ENCODE results near the gene ZFP36.
"Not testable (repeated sequence)": the region's sequence is repeated elsewhere in the genome, so short reads cannot be mapped to it uniquely, and the experiment has no call there.

ZFP36 gene

DNA sequence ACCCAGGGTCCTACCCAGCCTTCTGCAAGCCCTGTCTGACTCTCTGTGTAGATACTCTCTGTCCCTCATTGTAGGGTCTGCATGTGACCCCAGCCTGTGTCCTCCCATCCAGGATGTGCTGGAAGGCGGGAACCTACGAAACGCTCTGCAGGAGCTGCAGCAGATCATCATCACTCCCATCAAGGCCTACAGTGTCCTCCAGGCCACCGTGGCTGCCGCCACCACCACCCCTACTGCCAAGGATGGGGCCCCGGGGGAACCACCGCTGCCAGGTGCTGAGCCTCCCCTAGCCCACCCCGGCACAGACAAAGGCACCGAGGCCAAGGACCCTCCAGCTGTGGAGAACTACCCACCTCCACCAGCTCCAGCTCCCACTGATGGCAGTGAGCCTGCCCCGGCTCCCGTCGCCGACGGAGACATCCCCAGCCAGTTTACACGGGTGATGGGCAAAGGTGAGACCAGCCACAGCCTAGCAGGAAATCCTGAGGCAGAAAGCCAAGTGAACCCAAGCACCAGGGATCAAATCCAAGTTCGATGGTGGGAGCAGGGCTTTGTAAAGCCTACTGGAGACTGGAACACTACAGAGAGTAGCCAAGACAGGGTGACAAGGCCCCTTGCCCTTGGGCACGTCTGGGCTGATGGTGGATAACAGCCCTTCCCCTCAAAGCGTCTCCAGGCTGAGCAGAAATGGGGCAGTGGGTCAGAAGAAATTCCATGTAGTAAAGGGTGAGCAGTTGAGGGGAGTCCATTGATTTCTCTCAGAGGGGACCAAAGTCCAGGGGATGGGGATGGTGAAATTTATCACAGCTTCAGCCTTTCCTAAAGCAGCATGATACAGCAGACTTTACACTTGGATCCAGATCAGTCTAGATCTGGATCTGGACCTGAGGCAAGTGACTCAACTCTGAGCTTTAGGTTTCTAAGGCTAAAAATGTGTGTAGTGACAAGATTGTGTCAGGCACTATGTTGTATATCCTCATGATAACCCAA, 29.0 kb upstream of the ZFP36 start:
- Histone ChIP-seq H3K9me3 (ENCODE audit: low read length) (no peaks in the 10 kb centered on the region), H3K36me3 (ENCODE audit: insufficient read depth, low read length) (peaks cover 87% of the 10 kb centered on the region), H2AFZ (ENCODE audit: low read depth, low read length) (no peak overlapping the region), H3K4me1 (ENCODE audit: insufficient read depth, low read length) (no peaks in the 10 kb centered on the region), H3K4me3 (ENCODE audit: low read length) (no peak overlapping the region), H3K27me3 (ENCODE audit: insufficient read depth, low read length) (no peaks in the 10 kb centered on the region)

DNA sequence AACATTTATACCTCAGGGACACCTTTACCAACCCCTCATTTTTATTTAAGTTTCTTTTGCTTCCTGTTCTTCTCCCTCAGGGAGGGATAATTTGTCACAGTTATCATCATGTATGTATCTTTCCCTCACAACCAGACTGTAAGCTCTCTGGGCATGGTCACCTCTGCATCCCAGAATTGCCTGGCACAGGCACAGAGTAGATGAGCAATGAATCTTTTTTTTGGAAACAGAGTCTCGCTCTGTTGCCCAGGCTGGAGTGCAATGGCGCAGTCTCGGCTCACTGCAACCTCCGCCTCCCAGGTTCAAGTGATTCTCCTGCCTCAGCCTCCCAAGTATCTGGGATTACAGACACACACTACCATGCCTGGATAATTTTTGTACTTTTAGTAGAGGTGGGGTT, 27.3 kb upstream of the ZFP36 start:
- H3K36me3 ChIP-seq (ENCODE audit: insufficient read depth, low read length): peaks cover 91% of the 10 kb centered on the region
- H2AFZ ChIP-seq (ENCODE audit: low read depth, low read length); H3K9me3 ChIP-seq (ENCODE audit: low read length); H3K4me3 ChIP-seq (ENCODE audit: low read length); H3K4me1 ChIP-seq (ENCODE audit: insufficient read depth, low read length); H3K27me3 ChIP-seq (ENCODE audit: insufficient read depth, low read length): not testable (repeated sequence)

DNA sequence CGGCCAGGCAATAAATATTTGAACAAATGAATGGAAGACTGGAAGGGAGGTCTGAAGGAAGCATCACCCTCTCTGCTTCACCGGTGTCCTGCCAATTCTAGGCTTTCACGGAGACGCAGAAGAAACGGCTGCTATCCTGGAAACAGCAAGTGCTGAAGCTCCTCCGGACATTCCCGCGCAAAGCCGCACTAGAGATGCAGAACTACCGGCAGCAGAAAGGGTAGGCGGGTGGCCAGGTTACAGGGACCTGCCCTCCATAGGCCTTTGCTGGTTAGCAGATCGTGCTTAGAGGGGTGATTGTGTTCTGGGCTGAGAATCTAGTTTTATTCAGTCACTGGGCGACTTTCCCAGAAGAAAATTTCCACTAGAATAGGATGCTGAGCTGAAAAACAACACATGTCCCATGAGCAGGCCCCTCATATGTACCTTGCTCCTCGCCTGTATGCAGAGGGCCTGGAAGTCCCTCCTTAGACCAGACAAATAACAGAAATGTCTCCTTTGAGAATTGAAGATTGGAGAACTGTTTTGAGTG, 26.7 kb upstream of the ZFP36 start:
- Histone ChIP-seq H3K4me1 (ENCODE audit: insufficient read depth, low read length) (no peaks in the 10 kb centered on the region), H3K4me3 (ENCODE audit: low read length) (no peak overlapping the region), H3K9me3 (ENCODE audit: low read length) (no peaks in the 10 kb centered on the region), H3K36me3 (ENCODE audit: insufficient read depth, low read length) (peaks cover 94% of the 10 kb centered on the region), H3K27me3 (ENCODE audit: insufficient read depth, low read length) (no peaks in the 10 kb centered on the region), H2AFZ (ENCODE audit: low read depth, low read length) (no peak overlapping the region)

DNA sequence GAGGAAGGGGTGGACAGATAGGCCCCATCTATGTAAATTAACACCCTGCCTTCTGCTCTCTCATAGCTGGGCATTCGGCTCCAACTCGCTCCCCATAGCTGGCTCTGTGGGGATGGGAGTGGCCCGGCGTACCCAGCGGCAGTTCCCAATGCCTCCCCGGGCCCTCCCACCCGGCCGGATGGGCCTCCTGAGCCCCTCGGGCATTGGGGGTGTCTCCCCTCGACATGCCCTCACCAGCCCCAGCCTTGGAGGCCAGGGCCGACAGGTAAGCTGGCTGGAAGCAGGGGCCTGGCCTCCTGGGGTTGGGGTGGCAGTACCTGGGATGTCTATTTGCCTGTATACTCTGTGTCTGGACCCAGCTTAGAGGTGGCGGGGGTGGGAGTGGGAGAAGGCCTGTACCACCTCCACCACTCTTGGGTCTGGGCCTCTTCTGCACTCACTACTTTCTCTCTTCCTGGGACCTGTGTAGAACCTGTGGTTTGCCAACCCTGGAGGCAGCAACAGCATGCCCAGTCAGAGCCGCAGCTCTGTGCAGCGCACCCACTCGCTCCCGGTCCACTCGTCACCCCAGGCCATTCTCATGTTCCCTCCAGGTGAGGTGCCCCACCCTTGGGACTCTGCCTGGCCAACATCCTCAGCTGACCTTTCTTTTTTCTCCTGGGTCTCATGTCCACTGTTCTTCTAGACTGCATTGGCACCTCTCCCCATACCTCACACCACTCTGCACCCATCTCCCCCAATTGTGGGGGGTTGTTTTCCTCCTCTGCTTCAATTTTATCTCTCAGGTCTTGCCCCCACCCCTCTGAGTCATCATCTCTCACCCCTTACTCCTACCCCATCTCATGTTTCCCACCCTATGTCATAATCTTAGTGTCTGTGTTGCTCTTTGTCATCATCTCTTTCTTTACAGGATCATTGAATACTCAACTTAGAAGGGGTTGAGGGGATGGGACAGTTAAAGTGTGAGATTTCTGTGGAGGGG, 25.8 kb upstream of the ZFP36 start:
- H3K36me3 ChIP-seq (ENCODE audit: insufficient read depth, low read length): peaks cover 94% of the 10 kb centered on the region

DNA sequence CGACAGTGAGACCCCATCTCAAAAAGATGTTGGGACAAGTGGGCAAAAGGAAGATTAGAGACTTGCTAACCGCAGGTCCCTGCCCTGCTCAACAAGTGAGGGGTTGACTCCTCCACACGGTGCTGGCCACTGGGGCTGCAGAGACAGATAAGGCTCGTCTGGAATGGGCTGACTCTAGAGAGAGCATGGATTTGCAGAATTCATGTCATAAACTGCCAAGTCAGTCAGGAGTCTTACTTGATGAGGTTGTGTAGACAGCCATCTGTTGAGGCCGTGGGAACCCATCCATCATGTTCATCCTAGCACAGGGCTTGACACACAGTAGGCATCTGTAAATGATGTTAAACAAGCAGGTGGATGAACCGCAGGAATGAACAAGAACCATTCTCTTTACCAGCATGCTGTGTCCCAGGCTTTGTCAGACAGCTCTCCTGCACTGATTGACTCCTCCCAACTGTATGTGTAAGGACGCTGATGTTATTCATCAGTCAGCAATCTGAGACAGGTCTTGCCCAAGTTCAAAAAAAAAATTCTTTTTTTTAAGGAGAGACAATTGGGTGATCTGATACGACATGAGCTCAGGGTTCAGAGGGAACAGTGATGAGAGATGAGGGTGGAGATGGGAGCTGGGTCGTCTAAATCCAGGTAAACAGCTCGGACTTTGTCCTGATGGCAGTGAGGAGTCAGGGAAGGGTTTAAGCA, 24.6 kb upstream of the ZFP36 start:
- Histone ChIP-seq H3K4me3 (ENCODE audit: low read length) (no peak overlapping the region), H3K27me3 (ENCODE audit: insufficient read depth, low read length) (no peaks in the 10 kb centered on the region), H3K4me1 (ENCODE audit: insufficient read depth, low read length) (no peaks in the 10 kb centered on the region), H2AFZ (ENCODE audit: low read depth, low read length) (no peak overlapping the region), H3K9me3 (ENCODE audit: low read length) (no peaks in the 10 kb centered on the region), H3K36me3 (ENCODE audit: insufficient read depth, low read length) (peaks cover 94% of the 10 kb centered on the region)

More for the DNA sequence above, 25.8 kb upstream of the ZFP36 start:
- H3K9me3 ChIP-seq (ENCODE audit: low read length): no peaks in the 10 kb centered on the region
- H3K27me3 ChIP-seq (ENCODE audit: insufficient read depth, low read length): no peaks in the 10 kb centered on the region
- no peak overlapping the region for H2AFZ ChIP-seq (ENCODE audit: low read depth, low read length)
- H3K4me1 ChIP-seq (ENCODE audit: insufficient read depth, low read length): no peaks in the 10 kb centered on the region
- no peak overlapping the region for H3K4me3 ChIP-seq (ENCODE audit: low read length)

DNA sequence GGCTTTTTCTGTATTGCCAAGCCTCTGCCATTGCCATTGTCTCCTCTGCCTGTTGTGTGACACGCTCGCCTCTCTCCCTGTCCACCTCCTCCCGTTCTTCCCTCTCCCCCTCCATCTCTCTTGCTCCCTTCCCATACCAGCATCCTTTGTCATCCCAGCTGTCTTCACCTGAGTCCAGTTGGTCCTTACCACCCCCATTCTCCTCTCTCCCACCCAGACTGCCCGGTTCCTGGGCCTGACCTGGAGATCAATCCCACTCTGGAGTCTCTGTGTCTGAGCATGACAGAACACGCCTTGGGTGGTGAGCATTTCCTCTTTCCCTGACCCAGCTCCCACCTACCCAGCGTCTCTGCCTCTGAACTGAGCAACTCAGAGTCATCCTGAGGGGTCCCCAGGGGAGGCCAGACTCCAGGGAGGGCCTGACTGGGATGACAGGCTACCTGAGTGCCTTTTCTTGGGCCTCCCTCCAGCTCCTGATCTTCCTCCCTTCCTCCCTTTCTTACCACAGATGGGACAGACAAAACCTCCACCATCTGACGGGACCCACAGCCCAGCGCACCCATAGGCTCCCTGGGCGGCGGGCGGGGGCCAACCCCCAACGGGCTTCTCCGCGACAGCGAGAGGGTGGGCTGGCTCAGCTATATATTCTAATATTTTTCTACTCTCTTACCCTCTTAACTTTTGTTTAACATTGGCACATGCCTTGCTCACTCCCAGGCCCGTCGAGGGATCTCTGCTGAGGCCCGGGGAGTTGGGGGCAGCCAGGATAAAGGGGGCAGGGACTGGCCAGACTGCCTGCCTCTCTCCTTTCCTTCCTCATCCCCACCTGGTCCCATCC, 23.4 kb upstream of the ZFP36 start:
- Histone ChIP-seq H3K27me3 (ENCODE audit: insufficient read depth, low read length) (no peaks in the 10 kb centered on the region), H3K36me3 (ENCODE audit: insufficient read depth, low read length) (peaks cover 94% of the 10 kb centered on the region), H3K4me1 (ENCODE audit: insufficient read depth, low read length) (no peaks in the 10 kb centered on the region), H2AFZ (ENCODE audit: low read depth, low read length) (no peak overlapping the region), H3K9me3 (ENCODE audit: low read length) (no peaks in the 10 kb centered on the region), H3K4me3 (ENCODE audit: low read length) (no peak overlapping the region)

DNA sequence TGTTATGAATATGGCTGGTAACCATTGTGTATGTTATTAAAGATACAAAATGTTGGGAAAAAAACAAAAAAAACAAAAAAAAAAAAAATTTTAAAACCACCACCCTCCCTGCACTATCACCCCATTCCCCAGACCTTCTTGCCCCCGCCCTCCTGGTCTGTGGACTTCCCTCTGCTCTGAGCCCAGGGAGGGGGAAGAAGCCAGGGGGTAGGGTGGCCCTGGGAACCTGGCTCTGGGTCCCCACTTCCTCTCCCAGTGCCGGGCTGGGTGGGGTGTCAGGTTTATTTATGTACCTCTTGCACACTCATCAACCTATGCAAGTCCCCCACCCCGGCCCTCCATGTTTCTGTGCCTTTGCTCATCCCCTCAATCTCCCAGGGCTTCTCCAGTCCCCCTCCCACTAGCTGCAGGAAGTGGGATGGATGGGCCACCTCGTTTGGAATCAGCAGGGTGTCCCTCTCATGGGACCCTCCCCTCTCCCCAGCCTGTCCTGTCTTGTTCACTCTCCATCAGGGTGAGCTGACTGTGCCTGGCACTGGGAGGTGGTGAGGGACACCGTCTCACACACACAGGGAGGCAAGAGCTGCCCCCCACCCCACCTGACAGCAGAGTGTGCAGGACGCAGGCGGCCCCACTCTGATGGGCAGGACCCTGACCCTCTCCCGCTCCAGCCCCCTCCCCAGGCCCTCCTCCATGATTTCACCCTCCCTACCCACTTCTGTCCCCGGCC, 21.6 kb upstream of the ZFP36 start:
- Histone ChIP-seq H3K4me3 (ENCODE audit: low read length) (no peak overlapping the region), H2AFZ (ENCODE audit: low read depth, low read length) (no peak overlapping the region), H3K36me3 (ENCODE audit: insufficient read depth, low read length) (peaks cover 94% of the 10 kb centered on the region), H3K4me1 (ENCODE audit: insufficient read depth, low read length) (peaks cover 6% of the 10 kb centered on the region), H3K9me3 (ENCODE audit: low read length) (no peaks in the 10 kb centered on the region), H3K27me3 (ENCODE audit: insufficient read depth, low read length) (no peaks in the 10 kb centered on the region)

DNA sequence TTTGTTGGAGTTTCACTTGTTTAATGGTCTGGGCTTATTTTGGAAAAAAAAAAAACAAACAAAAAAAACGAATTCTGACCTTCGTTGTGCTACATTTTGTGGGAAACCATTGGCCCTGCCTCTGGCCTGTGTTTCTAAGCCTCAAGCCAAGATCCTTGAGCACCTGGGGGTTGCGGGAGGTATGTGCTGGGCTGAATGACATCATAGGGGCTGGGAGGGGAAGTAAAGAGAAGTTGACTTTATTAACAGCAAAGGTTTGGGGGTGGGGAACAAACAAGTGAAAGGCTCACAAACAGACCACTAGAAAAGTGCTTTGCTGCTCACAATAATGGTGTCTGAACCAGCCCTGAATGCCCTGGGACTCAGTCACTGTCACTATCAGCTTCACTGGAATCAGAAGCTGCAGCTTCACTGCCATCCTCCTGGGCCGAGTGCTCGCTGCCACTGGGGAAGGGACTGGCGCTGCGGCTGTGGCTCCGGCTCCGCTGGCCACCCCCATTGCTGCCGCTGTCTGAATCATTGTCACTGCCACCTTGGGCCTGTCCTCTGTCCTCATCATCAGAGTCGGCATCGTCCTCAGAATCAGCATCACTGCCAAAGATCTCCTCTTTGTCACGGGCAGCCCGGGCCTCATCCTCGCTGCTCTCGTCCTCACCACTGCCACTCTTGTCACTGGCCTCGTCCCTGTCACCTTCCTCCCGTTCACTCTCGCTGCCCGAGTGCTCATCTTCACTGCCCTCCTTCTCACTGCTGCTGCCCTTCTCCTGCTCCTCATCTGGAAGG, 20.8 kb upstream of the ZFP36 start:
- no peaks in the 10 kb centered on the region for H3K9me3 ChIP-seq (ENCODE audit: low read length)
- H3K4me3 ChIP-seq (ENCODE audit: low read length): no peak overlapping the region
- H2AFZ ChIP-seq (ENCODE audit: low read depth, low read length): no peak overlapping the region
- peaks cover 86% of the 10 kb centered on the region for H3K36me3 ChIP-seq (ENCODE audit: insufficient read depth, low read length)
- H3K4me1 ChIP-seq (ENCODE audit: insufficient read depth, low read length): peaks cover 9% of the 10 kb centered on the region
- H3K27me3 ChIP-seq (ENCODE audit: insufficient read depth, low read length): no peaks in the 10 kb centered on the region

DNA sequence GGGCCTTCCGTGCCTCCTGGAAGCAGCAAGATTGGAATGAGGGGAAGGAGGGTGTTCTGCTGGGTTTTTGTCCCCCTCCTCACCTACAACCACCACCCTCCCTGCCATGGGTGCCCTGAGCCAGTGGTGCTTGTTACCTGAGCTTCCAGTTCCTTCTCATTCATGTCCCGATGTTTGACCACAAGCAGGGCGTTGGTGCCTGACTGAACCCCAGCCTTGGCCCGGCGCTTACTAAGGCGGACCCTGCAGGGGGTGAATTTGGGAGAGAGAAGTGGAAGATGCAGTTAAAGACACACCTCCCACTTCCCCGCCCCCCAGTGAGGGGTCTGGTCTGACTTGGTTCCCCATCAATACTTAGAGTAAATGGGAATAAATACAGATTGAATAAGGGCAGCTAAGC, 20.1 kb upstream of the ZFP36 start:
- no peaks in the 10 kb centered on the region for H3K9me3 ChIP-seq (ENCODE audit: low read length)
- H3K4me1 ChIP-seq (ENCODE audit: insufficient read depth, low read length): peaks cover 9% of the 10 kb centered on the region
- H3K27me3 ChIP-seq (ENCODE audit: insufficient read depth, low read length): no peaks in the 10 kb centered on the region
- H3K4me3 ChIP-seq (ENCODE audit: low read length): no peak overlapping the region
- peaks cover 78% of the 10 kb centered on the region for H3K36me3 ChIP-seq (ENCODE audit: insufficient read depth, low read length)
- H2AFZ ChIP-seq (ENCODE audit: low read depth, low read length): no peak overlapping the region

DNA sequence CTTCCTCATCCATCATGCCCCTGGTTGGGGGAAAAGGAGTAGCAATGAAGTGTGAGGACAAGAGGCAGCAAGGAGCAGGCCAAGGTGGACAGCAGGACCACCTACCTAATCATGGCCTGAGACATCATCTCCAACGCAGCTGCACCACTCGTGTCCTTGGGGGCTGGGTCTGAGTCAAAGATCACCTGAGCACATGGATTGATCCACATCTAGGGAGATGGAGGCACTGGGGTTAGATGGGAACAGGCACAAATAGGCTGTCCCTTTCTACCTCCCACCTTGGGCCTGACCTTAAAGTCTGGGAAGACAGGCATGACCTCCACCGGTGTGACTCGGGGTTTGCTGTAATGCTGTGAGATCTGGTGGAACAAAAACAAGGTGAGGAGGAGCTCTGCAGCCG, 18.0 kb upstream of the ZFP36 start:
- Histone ChIP-seq H3K27me3 (ENCODE audit: insufficient read depth, low read length) (no peaks in the 10 kb centered on the region), H3K9me3 (ENCODE audit: low read length) (no peaks in the 10 kb centered on the region), H2AFZ (ENCODE audit: low read depth, low read length) (no peak overlapping the region), H3K4me3 (ENCODE audit: low read length) (no peak overlapping the region), H3K4me1 (ENCODE audit: insufficient read depth, low read length) (peaks cover 15% of the 10 kb centered on the region), H3K36me3 (ENCODE audit: insufficient read depth, low read length) (peaks cover 63% of the 10 kb centered on the region)

Measured in neuron (in vitro differentiated cells).